HG03135 (cell line): ENCODE measurements around the gene ZSCAN5B.
"Not testable (repeated sequence)": the region's sequence is repeated elsewhere in the genome, so short reads cannot be mapped to it uniquely, and the experiment has no call there.

Experiments used
- ATAC-seq: cut with Tn5 transposase; IDR thresholded peaks from one replicate; pipeline ENCODE4 v1.9.1; 2021; ENCODE audit warnings: mild to moderate bottlenecking, moderate library complexity; ENCODE audit not compliant: unreplicated experiment

ZSCAN5B gene

GRCh38 chr19:56176881-56177280 lies 20.7 kb downstream of the ZSCAN5B start:
- no peak for ATAC-seq

- ATAC-seq, result not testable (repeated sequence)
Observed at GRCh38 chr19:56176310-56176709, 21.3 kb downstream of the ZSCAN5B start.

GRCh38 chr19:56175861-56176307 lies 21.7 kb downstream of the ZSCAN5B start, which contains the start of gene GALP:
GALP (plus strand) TSS chr19:56176008; CDS start chr19:56177109, 1,101 bp downstream.
- ATAC-seq, result not testable (repeated sequence)

- no peak for ATAC-seq
Observed at GRCh38 chr19:56174550-56174949, 23.0 kb downstream of the ZSCAN5B start.

- ATAC-seq, result no peak
Observed at GRCh38 chr19:56174086-56174485, 23.5 kb downstream of the ZSCAN5B start.

- no peak for ATAC-seq
Observed at GRCh38 chr19:56170261-56170660, 27.3 kb downstream of the ZSCAN5B start.

GRCh38 chr19:56167064-56167578 lies 30.5 kb downstream of the ZSCAN5B start:
- ATAC-seq, result no peak

GRCh38 chr19:56163097-56163496 lies 34.5 kb downstream of the ZSCAN5B start:
- ATAC-seq, result no peak

GRCh38 chr19:56162258-56162657 lies 35.3 kb downstream of the ZSCAN5B start:
- no peak for ATAC-seq

GRCh38 chr19:56161534-56161933 lies 36.0 kb downstream of the ZSCAN5B start:
- ATAC-seq, result no peak

GRCh38 chr19:56159622-56160271 lies 37.8 kb downstream of the ZSCAN5B start:
- no peak for ATAC-seq

- ATAC-seq, result no peak
Observed at GRCh38 chr19:56159009-56159559, 38.5 kb downstream of the ZSCAN5B start.

- no peak for ATAC-seq
Observed at GRCh38 chr19:56158170-56158757, 39.3 kb downstream of the ZSCAN5B start.

- no peak for ATAC-seq
Observed at GRCh38 chr19:56156768-56157167, 40.8 kb downstream of the ZSCAN5B start.

- ATAC-seq, result no peak
Observed at GRCh38 chr19:56155124-56155687, 42.4 kb downstream of the ZSCAN5B start.

GRCh38 chr19:56153507-56153906 lies 44.1 kb downstream of the ZSCAN5B start:
- no peak for ATAC-seq

GRCh38 chr19:56152644-56153043 lies 44.9 kb downstream of the ZSCAN5B start:
- ATAC-seq, result no peak

GRCh38 chr19:56150358-56150757 lies 47.2 kb downstream of the ZSCAN5B start:
- ATAC-seq, result no peak

- no peak for ATAC-seq
Observed at GRCh38 chr19:56149656-56150038, 47.9 kb downstream of the ZSCAN5B start.

- ATAC-seq, result not testable (repeated sequence)
Observed at GRCh38 chr19:56148955-56149655, 48.5 kb downstream of the ZSCAN5B start.

GRCh38 chr19:56148096-56148495 lies 49.5 kb downstream of the ZSCAN5B start:
- ATAC-seq, result no peak
